HFF-Myc (cell line): Measurements from ENCODE around the gene ACOT9.

Experiments used
- DNase-seq: peaks from one replicate; pipeline ENCODE4 v3.0.0-alpha.2; 2011; ENCODE audit warnings: low read depth; ENCODE audit errors: extremely low read depth
- H3K4me3 ChIP-seq: replicated peaks from 2 replicates; pipeline ENCODE4 v1.5.1; 2011; ENCODE audit warnings: low read depth, mild to moderate bottlenecking, control low read depth, low read length
- TF ChIP-seq, protein P1 (sequence below): IDR thresholded peaks from 2 replicates; pipeline ENCODE4 v1.5.1; 2012; ENCODE audit warnings: mild to moderate bottlenecking, low read depth, low read length, control low read depth; ENCODE audit errors: missing control alignments

Gene ACOT9

DNA sequence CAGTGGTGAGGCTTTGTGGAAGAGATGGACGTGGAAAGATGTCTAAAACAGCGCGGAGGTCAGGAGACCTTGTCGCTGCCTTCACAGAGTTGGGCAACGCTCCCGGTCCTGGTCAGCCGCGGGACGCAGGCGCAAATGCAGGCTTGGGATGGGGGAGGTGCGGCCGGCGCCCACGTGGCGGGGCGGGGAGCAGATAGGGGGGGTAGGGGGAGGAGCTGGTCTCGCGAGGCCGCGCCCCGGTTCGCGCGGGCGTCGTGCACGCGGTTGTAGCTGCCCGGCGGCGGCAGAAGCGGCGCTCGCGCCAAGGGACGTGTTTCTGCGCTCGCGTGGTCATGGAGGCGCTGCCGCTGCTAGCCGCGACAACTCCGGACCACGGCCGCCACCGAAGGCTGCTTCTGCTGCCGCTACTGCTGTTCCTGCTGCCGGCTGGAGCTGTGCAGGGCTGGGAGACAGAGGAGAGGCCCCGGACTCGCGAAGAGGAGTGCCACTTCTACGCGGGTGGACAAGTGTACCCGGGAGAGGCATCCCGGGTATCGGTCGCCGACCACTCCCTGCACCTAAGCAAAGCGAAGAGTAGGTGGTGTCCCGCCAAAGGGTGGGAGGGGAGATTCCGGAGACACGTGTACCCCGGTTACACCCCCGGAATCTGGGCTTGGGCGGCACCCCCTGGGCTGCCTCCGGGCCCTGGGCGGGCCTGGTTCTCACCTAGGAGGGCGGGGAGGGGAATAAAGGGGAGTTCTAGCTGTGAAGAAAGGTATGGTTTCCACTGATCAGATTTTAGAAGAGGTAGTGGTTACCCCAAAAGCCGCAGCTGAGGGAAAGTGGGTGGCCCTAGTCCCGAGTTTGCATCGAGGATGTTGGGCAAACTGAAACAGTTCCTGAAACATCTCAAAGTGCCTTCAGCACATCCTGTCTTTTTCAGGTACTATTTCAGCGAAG, 75.6 kb downstream of the ACOT9 start, which contains the start of gene PRDX4:
Gene PRDX4, plus strand, starts transcription at position 255 of the 939 bp plus-strand sequence. Its CDS starts 78 bp downstream, at position 333.
- TF ChIP-seq, protein P1, sequence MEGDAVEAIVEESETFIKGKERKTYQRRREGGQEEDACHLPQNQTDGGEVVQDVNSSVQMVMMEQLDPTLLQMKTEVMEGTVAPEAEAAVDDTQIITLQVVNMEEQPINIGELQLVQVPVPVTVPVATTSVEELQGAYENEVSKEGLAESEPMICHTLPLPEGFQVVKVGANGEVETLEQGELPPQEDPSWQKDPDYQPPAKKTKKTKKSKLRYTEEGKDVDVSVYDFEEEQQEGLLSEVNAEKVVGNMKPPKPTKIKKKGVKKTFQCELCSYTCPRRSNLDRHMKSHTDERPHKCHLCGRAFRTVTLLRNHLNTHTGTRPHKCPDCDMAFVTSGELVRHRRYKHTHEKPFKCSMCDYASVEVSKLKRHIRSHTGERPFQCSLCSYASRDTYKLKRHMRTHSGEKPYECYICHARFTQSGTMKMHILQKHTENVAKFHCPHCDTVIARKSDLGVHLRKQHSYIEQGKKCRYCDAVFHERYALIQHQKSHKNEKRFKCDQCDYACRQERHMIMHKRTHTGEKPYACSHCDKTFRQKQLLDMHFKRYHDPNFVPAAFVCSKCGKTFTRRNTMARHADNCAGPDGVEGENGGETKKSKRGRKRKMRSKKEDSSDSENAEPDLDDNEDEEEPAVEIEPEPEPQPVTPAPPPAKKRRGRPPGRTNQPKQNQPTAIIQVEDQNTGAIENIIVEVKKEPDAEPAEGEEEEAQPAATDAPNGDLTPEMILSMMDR, result no peak
- peak within 1 kb of the TSS; percentile 67 for H3K4me3 ChIP-seq
- peak; percentile 41 for DNase-seq

DNA sequence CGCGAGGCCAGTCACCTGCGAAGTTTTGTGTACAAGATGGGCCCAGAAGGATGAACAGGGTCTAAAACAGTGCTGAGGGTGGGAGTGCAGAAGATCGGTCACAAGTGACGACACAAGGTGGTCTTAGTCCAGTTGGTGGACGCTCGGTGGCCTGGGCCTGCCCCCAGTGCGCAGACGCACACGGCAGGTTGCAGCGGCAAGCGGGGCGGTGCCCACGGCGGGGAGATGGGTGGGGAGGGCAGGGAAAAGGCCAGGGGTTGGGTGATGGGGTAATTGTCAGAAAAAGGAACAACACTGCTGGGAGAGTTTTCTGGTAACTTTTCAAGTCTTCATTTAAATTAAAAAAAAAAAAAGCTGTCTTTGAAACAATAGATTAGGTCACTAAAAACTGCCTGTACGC, 76.8 kb downstream of the ACOT9 start:
- DNase-seq, result no peak
- TF ChIP-seq, protein P1, result no peak
- H3K4me3 ChIP-seq, result no peak overlapping the region

DNA sequence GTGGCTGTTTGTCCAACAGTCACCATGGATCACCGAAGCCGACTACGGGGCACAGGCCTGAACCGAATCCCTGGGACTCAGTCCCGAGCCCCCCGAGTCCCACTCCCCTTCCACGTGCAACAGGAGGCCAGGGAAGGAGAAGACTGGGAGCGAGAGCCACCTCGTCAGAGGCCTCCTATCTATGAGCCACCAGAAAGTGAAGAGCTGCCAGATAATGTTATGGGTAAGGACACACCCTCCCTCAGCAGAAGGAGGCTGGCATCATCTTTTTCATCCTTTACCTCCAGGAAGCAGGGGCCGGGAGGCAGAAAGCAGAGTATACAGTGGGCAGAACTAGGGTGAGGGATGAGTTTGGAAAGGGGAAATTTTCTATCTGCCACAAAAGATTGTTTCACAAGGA, 78.6 kb downstream of the ACOT9 start:
- TF ChIP-seq, protein P1, result no peak
- no peak overlapping the region for H3K4me3 ChIP-seq
- DNase-seq, result no peak

DNA sequence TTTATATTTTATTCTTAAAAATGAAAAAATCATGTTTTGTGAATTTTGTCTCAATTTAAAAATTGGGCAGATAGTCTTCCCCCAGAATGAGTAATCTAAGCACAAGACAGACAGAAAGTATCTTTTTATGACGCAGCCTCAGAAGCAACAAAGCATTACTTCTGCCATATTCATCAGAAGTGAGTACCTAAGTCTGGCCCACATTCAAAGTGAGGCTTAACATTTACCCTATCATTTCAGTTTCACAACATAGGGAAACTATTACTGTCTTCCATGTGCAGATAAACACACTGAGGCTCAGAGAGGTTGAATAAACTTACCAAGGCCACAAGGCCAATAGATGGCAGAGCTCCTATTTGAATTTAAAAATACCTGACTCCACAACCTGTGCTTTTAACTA, 80.2 kb downstream of the ACOT9 start:
- no peak for DNase-seq
- no peak overlapping the region for H3K4me3 ChIP-seq
- TF ChIP-seq, protein P1, result no peak

DNA sequence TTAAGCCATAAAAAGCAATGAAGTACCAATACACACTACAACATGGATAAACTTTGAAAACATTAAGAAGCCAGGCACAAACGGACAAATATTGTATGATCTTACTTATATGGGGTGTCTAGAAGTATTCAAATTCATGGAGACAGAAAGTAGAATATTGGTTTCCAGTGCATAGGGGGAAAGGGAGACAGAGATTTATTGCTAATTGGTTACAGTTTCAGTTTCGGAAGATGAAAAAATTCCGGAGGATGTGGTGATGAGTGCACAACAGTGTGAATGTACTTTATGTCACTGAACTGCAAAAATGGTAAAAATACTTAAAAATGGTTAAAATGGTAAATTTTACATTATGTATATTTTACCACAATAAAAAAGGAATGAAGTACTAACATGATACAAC, 80.9 kb downstream of the ACOT9 start:
- TF ChIP-seq, protein P1, result no peak
- no peak for DNase-seq
- no peak overlapping the region for H3K4me3 ChIP-seq

DNA sequence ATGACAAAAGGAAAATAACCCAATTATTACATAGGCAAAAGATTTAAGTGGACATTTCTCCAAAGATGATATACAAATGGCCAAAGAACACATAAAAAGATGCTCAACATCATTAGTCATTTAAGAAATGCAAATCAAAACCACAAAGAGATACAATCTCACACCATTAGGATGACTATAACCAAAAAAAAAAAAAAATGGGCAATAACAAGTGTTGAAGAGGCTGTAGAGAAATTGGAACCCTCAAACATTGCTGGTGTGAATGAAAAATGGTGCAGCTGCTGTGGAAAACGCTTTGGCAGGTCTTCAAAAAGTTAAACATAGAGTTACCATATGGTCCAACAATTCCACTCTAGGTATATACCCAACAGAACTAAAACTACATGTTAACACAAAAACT, 81.4 kb downstream of the ACOT9 start:
- TF ChIP-seq, protein P1, result no peak
- DNase-seq, result no peak
- no peak overlapping the region for H3K4me3 ChIP-seq
